Lower leg skin (tissue), 3 donors: ENCODE results near the gene ISG15.

Experiments used
- POLR2A ChIP-seq, 2 donors: fragments of 450-650 bp; IDR thresholded peaks; one replicate each; pipeline ENCODE4 v1.6.1; 2016 to 2017; ENCODE audit warnings: antibody characterized with exemption in 2 of 2, mild to moderate bottlenecking in 1 of 2, moderate library complexity in 1 of 2
- TF ChIP-seq, protein P1 (sequence below), 3 donors: fragments of 450-650 bp; IDR thresholded peaks; one replicate each; pipeline ENCODE4 v1.5.1; 2016; ENCODE audit warnings: antibody characterized with exemption in 3 of 3, mild to moderate bottlenecking in 3 of 3, moderate library complexity in 2 of 3

DNA sequence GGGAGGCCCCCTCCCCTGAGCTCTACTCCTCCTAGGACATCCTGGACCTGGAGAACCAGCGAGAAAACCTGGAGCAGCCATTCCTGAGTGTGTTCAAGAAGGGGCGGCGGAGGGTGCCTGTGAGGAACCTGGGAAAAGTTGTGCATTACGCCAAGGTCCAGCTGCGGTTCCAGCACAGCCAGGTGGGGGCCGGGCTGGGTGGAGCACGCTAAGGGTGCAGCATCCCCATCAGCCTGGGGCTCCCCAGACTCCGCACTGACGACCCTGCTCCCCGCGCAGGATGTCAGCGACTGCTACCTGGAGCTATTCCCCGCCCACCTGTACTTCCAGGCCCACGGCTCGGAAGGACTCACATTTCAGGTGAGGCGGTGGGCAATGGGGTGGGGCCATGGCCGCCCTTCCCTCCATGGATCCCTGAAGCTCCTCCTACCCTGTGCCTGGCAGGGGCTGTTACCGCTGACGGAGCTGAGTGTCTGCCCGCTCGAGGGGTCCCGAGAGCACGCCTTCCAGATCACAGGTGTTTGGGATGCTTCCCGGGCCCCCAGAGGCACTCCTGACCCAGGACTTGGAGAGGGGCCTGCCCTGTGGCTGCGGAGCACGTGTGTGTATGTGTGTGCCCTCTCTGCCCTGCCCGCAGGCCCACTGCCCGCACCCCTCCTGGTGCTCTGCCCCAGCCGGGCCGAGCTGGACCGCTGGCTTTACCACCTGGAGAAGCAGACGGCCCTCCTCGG lies 42.9 kb upstream of the ISG15 start:
- TF ChIP-seq, protein P1, sequence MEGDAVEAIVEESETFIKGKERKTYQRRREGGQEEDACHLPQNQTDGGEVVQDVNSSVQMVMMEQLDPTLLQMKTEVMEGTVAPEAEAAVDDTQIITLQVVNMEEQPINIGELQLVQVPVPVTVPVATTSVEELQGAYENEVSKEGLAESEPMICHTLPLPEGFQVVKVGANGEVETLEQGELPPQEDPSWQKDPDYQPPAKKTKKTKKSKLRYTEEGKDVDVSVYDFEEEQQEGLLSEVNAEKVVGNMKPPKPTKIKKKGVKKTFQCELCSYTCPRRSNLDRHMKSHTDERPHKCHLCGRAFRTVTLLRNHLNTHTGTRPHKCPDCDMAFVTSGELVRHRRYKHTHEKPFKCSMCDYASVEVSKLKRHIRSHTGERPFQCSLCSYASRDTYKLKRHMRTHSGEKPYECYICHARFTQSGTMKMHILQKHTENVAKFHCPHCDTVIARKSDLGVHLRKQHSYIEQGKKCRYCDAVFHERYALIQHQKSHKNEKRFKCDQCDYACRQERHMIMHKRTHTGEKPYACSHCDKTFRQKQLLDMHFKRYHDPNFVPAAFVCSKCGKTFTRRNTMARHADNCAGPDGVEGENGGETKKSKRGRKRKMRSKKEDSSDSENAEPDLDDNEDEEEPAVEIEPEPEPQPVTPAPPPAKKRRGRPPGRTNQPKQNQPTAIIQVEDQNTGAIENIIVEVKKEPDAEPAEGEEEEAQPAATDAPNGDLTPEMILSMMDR (IDR thresholded peaks at IDR 0.05): no peak
- TF ChIP-seq POLR2A (IDR thresholded peaks at IDR 0.05): no peak
